HG03469 (cell line): Measurements from ENCODE around the gene GRK2.
"Not testable (repeated sequence)": the region's sequence is repeated elsewhere in the genome, so short reads cannot be mapped to it uniquely, and the experiment has no call there.

Experiments
- ATAC-seq: cut with Tn5 transposase; IDR thresholded peaks from one replicate; pipeline ENCODE4 v1.9.1; 2021; ENCODE audit warnings: mild to moderate bottlenecking, moderate library complexity, moderate number of reproducible peaks; ENCODE audit not compliant: unreplicated experiment

GRK2 gene

DNA sequence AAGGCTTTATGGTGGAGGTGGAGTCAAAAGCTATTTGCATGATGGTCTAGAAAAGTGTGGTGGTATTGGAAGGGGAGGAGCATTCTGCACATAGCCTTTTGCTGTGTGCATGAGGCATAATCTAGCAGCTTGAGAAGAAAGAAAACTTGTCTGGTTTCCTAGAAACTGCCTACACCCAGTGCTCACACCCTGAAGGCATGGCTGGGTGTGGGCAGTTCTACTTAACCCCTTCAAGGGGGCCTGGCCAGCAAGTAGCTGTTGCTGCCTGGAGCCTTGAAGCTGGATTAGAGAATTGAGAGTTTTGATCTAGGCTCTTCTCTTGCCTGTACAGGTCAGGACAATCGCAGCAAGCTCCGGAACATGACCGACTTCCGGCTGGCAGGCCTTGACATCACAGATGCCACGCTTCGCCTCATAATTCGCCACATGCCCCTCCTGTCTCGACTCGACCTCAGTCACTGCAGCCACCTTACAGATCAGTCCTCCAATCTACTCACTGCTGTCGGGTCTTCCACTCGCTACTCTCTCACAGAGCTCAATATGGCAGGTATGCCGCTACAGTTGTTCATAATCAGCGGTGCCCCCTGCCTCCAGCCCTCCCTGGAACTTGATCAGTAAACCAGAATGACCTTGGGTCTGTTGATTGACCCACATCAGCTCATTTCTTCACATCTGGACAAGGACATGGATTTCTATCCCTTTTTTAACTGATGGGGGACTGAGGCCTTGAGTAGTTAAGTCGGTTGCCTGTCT, 12.2 kb upstream of the GRK2 start:
- no peak for ATAC-seq

- no peak for ATAC-seq
Measured at GRCh38 chr11:67254798-67255197, 11.5 kb upstream of the GRK2 start.

DNA sequence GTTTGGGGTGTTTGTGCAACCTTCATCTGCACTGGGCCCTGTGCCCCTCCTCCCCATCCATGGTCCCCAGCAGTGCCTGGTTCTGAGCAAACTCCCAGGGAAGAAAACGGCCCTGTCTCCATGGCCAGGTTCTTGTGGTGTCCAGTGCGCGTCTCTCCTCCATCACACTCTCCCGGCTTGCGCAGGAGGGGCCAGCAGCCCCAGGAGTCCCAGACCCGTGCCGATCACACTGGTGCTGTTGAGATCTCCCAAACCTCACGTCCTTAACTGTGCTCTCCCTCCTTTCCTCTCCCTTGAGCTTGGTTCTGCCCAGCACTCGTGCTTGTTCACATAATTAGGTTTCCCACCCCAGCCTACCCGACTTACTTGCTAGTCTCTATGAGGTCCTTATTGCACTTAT, 10.9 kb upstream of the GRK2 start:
- ATAC-seq = no peak

- no peak for ATAC-seq
Measured at GRCh38 chr11:67255864-67256263, 10.4 kb upstream of the GRK2 start.

GRCh38 chr11:67256477-67257135, 9.7 kb upstream of the GRK2 start:
- no peak for ATAC-seq

GRCh38 chr11:67260406-67260805, 5.9 kb upstream of the GRK2 start:
- no peak for ATAC-seq

- ATAC-seq = not testable (repeated sequence)
Measured at GRCh38 chr11:67260885-67261639, 5.2 kb upstream of the GRK2 start.

DNA sequence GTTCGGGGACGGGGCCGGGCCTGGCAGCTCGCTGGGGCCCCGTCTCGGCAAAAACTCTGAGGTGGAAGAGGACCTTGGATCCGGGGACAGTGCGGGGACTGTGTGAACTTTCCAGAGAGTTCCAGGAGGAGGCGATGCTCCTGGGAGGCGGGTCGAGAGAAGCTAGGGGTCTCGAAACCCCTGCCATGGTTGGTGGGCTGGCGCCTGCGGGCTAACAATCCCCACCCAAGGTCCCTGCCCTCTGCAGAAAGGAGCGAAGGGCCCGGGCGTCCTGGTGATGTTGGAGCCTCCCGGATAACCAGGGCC, 4.7 kb upstream of the GRK2 start:
- ATAC-seq = no peak

GRCh38 chr11:67261946-67262681, 4.2 kb upstream of the GRK2 start:
- ATAC-seq = no peak

DNA sequence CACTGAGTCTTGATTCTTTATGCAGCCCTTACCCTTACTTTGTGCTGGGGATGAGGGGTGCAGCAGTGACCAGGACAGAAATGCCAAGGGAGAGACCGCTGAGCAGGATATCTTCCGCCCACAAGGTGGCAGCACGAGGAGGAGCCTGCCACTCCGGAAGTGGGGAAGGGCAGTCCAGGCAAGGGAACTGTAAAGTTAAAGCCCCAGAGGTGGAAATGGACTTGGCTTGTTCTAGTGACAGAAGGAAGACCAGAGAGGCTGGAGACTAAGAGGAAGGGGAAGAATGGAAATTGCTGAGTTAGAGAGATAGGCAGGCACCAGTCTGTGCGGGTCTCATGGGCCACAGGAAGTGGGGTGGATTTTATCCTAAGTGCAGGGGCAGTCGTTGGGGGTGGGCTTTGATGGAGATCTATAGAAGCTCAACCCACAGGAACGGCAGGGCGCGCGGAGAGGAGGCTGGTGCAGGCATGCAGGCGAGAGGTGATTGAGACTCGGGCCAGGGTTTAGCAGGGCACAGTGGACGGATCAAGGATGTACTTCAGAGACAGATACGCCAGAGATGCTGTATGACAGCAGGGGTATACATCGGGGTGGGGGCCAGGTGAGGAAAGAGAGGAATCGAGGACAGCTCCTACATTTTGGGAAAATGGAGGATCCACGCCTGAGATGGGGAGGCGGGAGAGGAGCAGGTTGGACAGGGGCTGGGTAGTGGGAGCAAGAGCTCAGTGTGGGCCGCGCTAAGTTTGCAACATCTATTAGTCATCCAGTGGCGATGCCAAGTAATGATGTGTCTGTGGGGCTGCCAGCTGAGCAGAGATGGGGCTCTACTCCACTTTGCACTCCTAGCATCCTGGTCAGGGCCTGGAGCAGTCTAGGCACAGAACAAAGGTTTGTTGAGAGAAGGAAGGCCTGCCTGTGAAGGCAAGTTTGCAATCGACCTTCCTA, 3.3 kb upstream of the GRK2 start:
- no peak for ATAC-seq

- ATAC-seq = no peak
Measured at GRCh38 chr11:67264260-67264659, 2.0 kb upstream of the GRK2 start.

- no peak for ATAC-seq
Measured at GRCh38 chr11:67264877-67265632, 1.2 kb upstream of the GRK2 start.

DNA sequence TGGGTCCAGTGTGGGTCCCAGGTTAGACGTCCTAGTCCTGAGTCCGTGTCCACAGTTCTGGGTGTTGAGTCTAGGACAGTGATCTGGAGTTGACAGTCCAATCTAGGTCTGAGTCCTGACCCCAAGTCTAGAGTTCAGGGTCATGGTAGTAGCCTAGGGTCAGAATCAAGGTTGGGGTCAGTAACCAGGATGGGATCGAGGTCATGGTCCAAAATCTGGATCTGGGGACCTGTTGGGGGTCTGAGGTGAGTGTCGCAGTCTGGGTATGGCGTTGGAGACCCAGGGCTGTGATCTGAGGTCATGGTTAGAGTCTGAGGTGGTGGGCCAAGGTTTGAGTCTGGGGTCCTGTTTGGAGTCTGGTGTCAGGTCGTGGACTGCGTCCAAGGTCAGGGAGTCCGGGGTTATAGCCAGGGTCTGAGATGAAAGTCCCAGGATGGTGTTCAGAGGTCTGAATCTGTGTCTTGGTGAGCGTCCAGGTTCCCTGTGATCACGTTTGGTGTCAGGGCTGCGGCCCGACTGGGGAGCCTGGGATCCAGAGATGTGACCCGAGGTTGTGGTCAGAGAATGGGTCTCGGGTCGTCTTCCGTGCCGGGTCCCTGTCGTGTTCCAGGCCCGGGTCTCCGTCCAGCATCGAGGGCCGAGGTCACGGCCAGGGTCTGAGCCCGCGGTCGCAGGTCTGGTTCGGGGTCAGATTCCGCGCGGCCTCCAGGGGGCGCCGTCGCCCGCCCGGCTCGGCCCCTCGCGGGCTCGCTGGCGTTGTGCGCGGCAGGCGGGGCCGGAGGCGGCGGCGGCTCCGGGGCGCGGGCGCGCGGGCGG, 432 bp upstream of the GRK2 start:
- ATAC-seq = no peak

DNA sequence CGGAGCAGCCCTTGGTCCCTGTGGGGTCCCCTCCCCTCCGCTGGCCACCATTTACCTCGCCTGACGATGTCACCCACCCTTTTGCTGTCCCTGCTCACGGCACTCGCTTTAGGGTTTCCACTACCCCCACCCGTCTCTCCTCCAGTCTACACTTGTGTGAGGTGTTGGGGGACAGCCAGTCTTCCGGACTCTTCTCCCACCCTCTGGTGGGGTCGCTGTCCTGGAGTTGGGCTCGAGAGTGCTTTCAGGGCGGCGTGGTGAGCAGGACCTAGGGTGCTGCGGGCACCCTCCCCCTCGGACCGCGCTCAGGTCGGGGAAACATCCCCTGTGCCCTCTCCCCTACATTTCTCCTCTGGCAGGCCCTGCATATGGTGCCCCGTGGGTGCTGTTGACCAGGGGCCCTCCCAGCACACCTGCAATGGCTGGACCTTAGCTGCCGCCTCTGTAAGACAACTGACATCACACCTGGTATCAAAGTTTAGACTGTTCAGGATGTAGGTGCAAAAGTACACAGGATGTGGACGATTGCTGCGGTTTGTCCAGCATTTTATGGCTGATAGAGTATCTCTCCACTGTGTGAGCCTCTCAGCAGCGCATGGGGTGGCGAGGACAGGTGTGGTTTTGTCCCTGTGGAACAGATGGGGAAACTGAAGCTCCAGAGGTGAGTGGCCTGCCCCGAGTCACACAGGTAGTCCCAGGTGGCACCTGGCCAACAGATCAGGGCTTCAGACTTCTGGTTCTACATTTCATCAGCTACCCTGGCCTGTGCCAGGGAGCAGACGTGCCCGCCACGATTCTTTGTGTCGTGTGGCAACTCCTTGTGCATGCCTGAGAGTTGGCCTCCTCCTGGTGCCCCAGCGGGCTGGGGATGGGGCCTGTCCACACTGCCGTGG, 1.2 kb downstream of the GRK2 start:
- ATAC-seq = no peak

DNA sequence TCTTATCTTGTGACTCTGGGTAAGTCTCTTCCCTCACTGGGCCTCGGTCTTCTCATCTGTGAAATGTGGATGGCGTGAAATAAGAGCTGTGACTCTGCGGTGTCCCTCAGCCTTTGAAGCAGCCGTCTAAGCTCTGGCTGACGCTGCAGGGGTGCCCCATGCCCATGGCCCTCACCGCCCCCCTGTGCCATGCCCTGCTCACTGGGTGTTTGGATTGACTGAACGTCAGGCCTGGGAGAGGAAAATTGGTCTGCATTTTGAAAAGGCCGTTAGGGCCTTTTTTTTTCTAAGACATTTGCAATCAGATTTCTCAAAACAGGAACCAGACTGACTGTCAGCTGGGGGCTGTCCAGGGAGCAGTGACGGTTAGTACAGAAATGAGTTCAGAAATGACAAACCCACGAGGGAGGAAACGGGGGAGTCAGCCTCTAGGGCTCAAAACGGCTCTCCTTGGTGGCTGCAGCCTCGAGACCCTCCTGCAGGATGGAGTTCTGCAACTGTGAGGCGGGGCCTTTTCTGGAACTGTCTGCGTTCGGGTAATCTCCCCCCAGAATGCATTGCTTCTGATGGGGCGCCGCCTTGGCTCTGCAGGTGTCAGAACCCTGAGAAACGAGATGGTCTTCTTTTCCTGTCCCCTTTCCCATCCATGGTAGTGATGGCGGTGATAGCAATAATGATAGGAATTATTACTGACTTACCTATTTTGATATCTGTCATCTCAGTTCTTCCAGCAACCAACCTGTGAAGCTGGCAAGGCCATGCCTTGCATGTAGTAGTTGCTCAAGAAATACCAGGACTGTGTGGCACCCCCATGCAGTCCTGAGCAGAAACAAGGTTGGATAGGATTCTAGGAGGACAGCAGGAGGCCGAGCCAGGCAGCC, 2.0 kb downstream of the GRK2 start:
- no peak for ATAC-seq

DNA sequence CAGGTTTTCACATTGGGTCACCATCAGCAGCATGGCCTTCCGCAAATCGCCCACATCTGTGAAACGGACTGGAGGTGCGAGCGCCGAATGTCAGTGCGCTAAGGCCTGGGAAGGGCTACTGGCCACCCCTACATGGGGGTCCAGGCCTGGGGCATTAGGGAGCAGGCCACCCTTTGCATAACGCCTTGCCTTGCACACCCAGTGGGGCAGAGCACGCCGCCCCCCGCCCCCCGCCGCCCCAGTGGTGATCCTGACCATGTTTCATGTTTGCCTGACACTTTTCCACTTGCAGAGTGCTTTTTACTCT, 2.6 kb downstream of the GRK2 start:
- ATAC-seq = no peak
